SK-N-SH treated with all-trans-retinoic acid at 6 μM for 48 hours (cell line): ENCODE results near the gene UBASH3B.

Experiments
- ARNTL ChIP-seq: fragments of 450-650 bp; formaldehyde crosslinking; IDR thresholded peaks from 2 replicates; pipeline ENCODE4 v1.5.0; 2020; ENCODE audit warnings: low read depth, mild to moderate bottlenecking, moderate library complexity, borderline replicate concordance
- CSRNP3 ChIP-seq: fragments of 250-450 bp; sonication (Bioruptor Pico); IDR thresholded peaks from 2 replicates; pipeline ENCODE4 v1.5.1; 2021; ENCODE audit warnings: mild to moderate bottlenecking, moderate library complexity
- PPARA ChIP-seq: fragments of 250-450 bp; sonication (Bioruptor Pico); IDR thresholded peaks from 2 replicates; pipeline ENCODE4 v1.5.0; 2020; ENCODE audit warnings: mild to moderate bottlenecking, borderline replicate concordance

- TF ChIP-seq CSRNP3 (CRISPR knock-in tag) = no peak
- no peak for TF ChIP-seq ARNTL
- TF ChIP-seq PPARA (CRISPR knock-in tag) = no peak
Observed at GRCh38 chr11:122847466-122847865, 191.9 kb downstream of the UBASH3B start.
